ENCODE results near the gene C5orf58.
A peak's percentile ranks its signal among the peaks of the same experiment; 100 is the strongest.

The C5orf58 gene, protein sequence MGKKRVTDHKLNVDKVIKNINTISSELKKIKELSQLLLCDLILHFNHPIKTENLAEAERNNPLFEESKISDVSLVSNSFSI

GRCh38 chr5:170232786-170233185, at the start of gene C5orf58:
TSS of gene C5orf58 (plus strand) at chr5:170232985. CDS start at chr5:170234977, 1,992 bp downstream.
- no peak within 1 kb of the TSS for H3K4me3 ChIP-seq (ENCODE audit: low read depth, low read length)
- no peak for TF ChIP-seq CTCF (IDR thresholded peaks at IDR 0.05; ENCODE audit: insufficient read depth, low read depth, low read length, missing control alignments)
- no peak for DNase-seq (ENCODE audit: low read depth)

DNA sequence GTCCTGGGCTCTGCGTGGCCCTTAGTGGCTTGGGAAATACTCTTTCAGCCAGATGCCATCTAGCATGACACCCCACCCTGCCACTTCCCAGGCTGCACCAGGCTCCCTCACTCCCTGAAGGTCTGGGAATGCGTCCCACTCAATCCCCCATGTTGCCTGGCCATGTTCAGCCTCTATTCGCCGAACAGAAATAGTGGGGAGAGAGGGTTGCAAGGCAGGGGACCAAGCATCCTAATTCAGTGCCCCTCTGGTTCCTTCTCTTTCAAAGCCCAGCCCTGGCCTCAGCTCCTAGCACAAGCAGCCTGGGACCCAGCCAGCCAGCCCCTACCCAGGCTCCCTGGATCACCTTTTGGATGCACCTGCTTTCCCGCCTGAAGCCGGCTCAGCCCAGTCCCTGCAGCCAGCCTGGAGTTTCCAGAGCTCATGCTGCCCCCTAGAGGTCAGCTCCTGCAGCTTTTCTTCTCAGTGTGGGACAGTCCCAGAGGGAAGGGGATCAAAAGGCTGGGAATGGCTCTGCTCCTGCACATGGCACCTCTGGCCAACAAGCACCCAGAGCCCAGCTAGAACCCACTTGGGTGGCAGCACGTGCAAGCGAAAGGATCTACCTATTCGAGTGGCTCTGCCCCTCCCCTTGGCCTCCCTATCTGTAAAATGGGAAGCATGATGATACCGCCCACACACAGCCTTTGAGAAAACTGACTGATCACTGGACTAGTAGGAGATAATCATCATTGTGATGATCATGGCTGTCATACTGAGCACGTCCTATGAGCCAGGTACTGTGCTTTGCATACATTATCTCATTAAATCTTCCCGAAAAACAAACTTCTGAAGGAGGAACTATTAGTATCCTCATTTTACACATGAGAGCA, 48.7 kb upstream of the C5orf58 start:
- peak; percentile 62 for DNase-seq (ENCODE audit: low read depth)
- H3K4me3 ChIP-seq (ENCODE audit: low read depth, low read length): no peak overlapping the region
- peak; percentile 91 for TF ChIP-seq CTCF (IDR thresholded peaks at IDR 0.05; ENCODE audit: insufficient read depth, low read depth, low read length, missing control alignments)

DNA sequence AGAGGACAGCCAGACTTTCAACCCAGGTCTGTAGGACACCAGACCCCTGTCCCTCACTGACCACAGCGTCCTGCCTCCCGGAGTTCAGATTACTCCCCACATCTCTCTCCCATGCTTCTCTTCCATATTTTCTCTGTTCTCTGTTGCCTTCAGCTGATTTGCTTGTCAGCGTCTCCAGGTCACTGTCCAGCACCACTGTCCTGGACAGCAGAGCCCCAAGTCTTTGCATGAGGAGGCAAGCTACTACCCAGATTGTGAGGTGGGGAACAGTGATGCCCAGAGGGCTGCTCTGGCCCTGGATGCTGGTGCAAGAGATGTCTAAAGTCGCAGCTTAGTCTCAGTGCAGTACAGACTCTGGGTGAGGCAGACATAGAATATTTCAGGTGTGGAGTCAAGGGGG, 48.0 kb upstream of the C5orf58 start:
- TF ChIP-seq CTCF (IDR thresholded peaks at IDR 0.05; ENCODE audit: insufficient read depth, low read depth, low read length, missing control alignments): no peak
- H3K4me3 ChIP-seq (ENCODE audit: low read depth, low read length): no peak overlapping the region
- DNase-seq (ENCODE audit: low read depth): no peak

GRCh38 chr5:170186156-170186555, 46.6 kb upstream of the C5orf58 start:
- no peak for DNase-seq (ENCODE audit: low read depth)
- TF ChIP-seq CTCF (IDR thresholded peaks at IDR 0.05; ENCODE audit: insufficient read depth, low read depth, low read length, missing control alignments): no peak

DNA sequence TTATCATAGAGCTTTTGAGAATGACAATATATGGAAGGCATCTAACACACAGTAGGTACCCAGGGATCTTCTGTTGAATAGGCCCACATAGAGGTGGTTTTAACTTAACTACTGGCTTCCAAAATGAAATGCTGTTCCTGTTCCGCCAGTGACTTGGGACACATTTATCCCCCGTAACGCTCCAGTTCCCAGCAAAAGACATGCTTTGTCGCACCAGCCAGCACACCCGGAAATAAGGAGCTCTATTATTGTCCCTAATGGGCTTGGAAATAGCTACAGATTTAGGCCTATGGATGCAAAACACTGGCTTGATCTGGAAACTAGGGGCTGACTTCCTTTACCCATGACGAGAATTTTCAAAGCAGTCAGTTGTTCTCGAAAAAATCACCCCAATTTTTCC, 45.9 kb upstream of the C5orf58 start:
- no peak overlapping the region for H3K4me3 ChIP-seq (ENCODE audit: low read depth, low read length)
- DNase-seq (ENCODE audit: low read depth): no peak
- TF ChIP-seq CTCF (IDR thresholded peaks at IDR 0.05; ENCODE audit: insufficient read depth, low read depth, low read length, missing control alignments): no peak

More at GRCh38 chr5:170186156-170186555, 46.6 kb upstream of the C5orf58 start:
- no peak overlapping the region for H3K4me3 ChIP-seq (ENCODE audit: low read depth, low read length)

DNA sequence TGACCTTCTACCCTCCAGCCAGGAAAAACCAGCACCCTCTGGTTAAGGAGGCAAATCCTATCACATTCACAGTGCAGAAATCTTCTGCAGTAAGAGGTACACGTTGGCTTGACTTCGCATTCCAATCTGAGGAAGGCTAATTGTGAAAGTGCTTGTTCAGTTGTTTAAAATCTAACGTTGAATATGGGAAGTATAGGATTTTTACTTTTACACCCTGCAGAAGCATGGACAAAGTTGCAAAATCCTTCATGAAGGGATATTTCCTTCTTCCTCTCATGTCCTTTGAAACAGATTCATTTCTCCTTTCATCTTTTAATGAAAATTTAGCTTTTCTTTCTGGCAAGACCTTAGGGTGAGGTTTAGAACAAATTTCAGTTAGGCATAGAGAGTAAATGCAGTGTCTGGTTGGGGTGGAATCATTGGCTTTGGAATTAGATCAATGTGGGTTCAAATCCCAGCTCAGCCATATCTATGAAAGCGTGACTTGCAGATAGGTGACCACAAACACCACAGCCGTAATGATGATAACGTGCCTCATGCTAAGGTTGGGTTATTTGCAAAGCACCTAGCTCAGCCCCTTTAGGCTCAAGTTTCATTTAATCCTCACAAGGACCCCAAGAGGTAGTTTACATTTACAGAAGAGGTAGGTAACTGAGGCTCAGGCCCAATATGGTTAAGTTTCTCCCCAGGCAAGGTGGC, 42.2 kb upstream of the C5orf58 start:
- H3K4me3 ChIP-seq (ENCODE audit: low read depth, low read length): no peak overlapping the region
- DNase-seq (ENCODE audit: low read depth): no peak
- no peak for TF ChIP-seq CTCF (IDR thresholded peaks at IDR 0.05; ENCODE audit: insufficient read depth, low read depth, low read length, missing control alignments)
